ENCODE measurements around the gene TTC9B.

The TTC9B gene

GRCh38 chr19:40216777-40217026 is 1.5 kb downstream of the TTC9B start:
- DNase-seq (ENCODE audit: low spot score) = peak; percentile 44
- TF ChIP-seq CTCF (IDR thresholded peaks at IDR 0.05; ENCODE audit: extremely low read depth, missing control alignments) = no peak

- peak; percentile 32 for DNase-seq (ENCODE audit: low spot score)
- TF ChIP-seq CTCF (IDR thresholded peaks at IDR 0.05; ENCODE audit: extremely low read depth, missing control alignments) = no peak
These were observed 2.0 kb downstream of the TTC9B start for GRCh38 chr19:40216013-40216776.

- no peak for DNase-seq (ENCODE audit: low spot score)
- no peak for TF ChIP-seq CTCF (IDR thresholded peaks at IDR 0.05; ENCODE audit: extremely low read depth, missing control alignments)
These were observed 3.2 kb downstream of the TTC9B start for GRCh38 chr19:40214936-40215335.

GRCh38 chr19:40213882-40214570 is 4.2 kb downstream of the TTC9B start:
- no peak for TF ChIP-seq CTCF (IDR thresholded peaks at IDR 0.05; ENCODE audit: extremely low read depth, missing control alignments)
- DNase-seq (ENCODE audit: low spot score) = peak; percentile 42

GRCh38 chr19:40213251-40213829 is 4.8 kb downstream of the TTC9B start:
- DNase-seq (ENCODE audit: low spot score) = no peak
- no peak for TF ChIP-seq CTCF (IDR thresholded peaks at IDR 0.05; ENCODE audit: extremely low read depth, missing control alignments)

GRCh38 chr19:40210889-40211288 is 7.3 kb downstream of the TTC9B start:
- no peak for DNase-seq (ENCODE audit: low spot score)

More at GRCh38 chr19:40210889-40211288, 7.3 kb downstream of the TTC9B start:
- TF ChIP-seq CTCF (IDR thresholded peaks at IDR 0.05; ENCODE audit: extremely low read depth, missing control alignments) = no peak

All from GM20000 (cell line).